GM12878 (cell line): ENCODE data around the gene TGM5. TPM values are rescaled to one million over a fixed set of nuclear protein-coding genes. Genes with fewer than 3 reads are reported as not detected.

Experiments
- ASH2L ChIP-seq: fragments of 300-600, 200-600 bp; sonication (generic); IDR thresholded peaks from 2 replicates; pipeline ENCODE4 v1.6.1; 2017; ENCODE audit warnings: low read depth, mild to moderate bottlenecking, borderline replicate concordance
- BMI1 ChIP-seq: fragments of 450-650 bp; IDR thresholded peaks from 2 replicates; pipeline ENCODE4 v1.6.1; 2016; ENCODE audit warnings: mild to moderate bottlenecking, moderate library complexity, borderline replicate concordance
- CEBPZ ChIP-seq: fragments of 150-350 bp; IDR thresholded peaks from 2 replicates; pipeline ENCODE4 v1.6.1; 2016; ENCODE audit warnings: low read depth, low read length
- CHD1 ChIP-seq: IDR thresholded peaks from 2 replicates; pipeline ENCODE4 v1.6.1; 2012; ENCODE audit warnings: low read depth, low read length, improper control_type of control experiment
- ETV6 ChIP-seq, 2 experiments: fragments of 450-650 bp in 1 of 2; IDR thresholded peaks in 1 of 2; conservative IDR thresholded peaks in 1 of 2; 2 replicates each; pipeline ENCODE4 v1.6.1; 2014; ENCODE audit warnings: antibody characterized with exemption in 1 of 2, borderline replicate concordance in 1 of 2, low read depth in 1 of 2, mild to moderate bottlenecking in 1 of 2, moderate library complexity in 1 of 2
- FOXM1 ChIP-seq: IDR thresholded peaks from 2 replicates; pipeline ENCODE4 v1.6.1; 2012; ENCODE audit warnings: low read depth, mild to moderate bottlenecking, inconsistent platforms, low read length, moderate library complexity
- MAX ChIP-seq: IDR thresholded peaks from 2 replicates; pipeline ENCODE4 v1.6.1; 2012; ENCODE audit warnings: low read depth, low read length, improper control_type of control experiment
- MEF2A ChIP-seq: IDR thresholded peaks from 2 replicates; pipeline ENCODE4 v1.6.1; 2011; ENCODE audit warnings: low read depth, mild to moderate bottlenecking, low read length, moderate library complexity; ENCODE audit not compliant: insufficient read depth
- MYB ChIP-seq: fragments of 150-350 bp; IDR thresholded peaks from 2 replicates; pipeline ENCODE4 v1.6.1; 2014; ENCODE audit warnings: mild to moderate bottlenecking, low read depth, low read length, borderline replicate concordance
- NR2C1 ChIP-seq: fragments of 450-650 bp; IDR thresholded peaks from 2 replicates; pipeline ENCODE4 v1.6.1; 2017; ENCODE audit warnings: antibody characterized with exemption, mild to moderate bottlenecking, moderate library complexity
- NR2F1 ChIP-seq: fragments of 450-650 bp; conservative IDR thresholded peaks from 2 replicates; pipeline ENCODE4 v1.6.1; 2017; ENCODE audit warnings: mild to moderate bottlenecking
- RAD51 ChIP-seq: fragments of 450-650 bp; IDR thresholded peaks from 2 replicates; pipeline ENCODE4 v1.6.1; 2016; ENCODE audit warnings: moderate library complexity, mild to moderate bottlenecking, inconsistent platforms
- REST ChIP-seq: IDR thresholded peaks from 2 replicates; pipeline ENCODE4 v1.6.1; 2012; ENCODE audit warnings: mild to moderate bottlenecking, low read depth, low read length
- SIX5 ChIP-seq: IDR thresholded peaks from 2 replicates; pipeline ENCODE4 v1.6.1; 2011; ENCODE audit warnings: mild to moderate bottlenecking, low read depth, low read length, moderate library complexity; ENCODE audit not compliant: severe bottlenecking
- SREBF2 ChIP-seq: IDR thresholded peaks from 2 replicates; pipeline ENCODE4 v1.6.1; 2012; ENCODE audit warnings: mild to moderate bottlenecking, low read length
- STAT1 ChIP-seq: fragments of 450-650 bp; conservative IDR thresholded peaks from 2 replicates; pipeline ENCODE4 v1.6.1; 2014; ENCODE audit warnings: antibody characterized with exemption, mild to moderate bottlenecking
- SUPT20H ChIP-seq: IDR thresholded peaks from 2 replicates; pipeline ENCODE4 v1.6.1; 2011; ENCODE audit warnings: low read depth, mild to moderate bottlenecking, low read length, moderate library complexity, borderline replicate concordance; ENCODE audit not compliant: control insufficient read depth
- TCF7 ChIP-seq: IDR thresholded peaks from 2 replicates; pipeline ENCODE4 v1.6.1; 2014; ENCODE audit warnings: antibody characterized with exemption, borderline replicate concordance
- ZBTB11 ChIP-seq: fragments of 450-650 bp; formaldehyde crosslinking; IDR thresholded peaks from 2 replicates; pipeline ENCODE4 v1.5.0; 2022; ENCODE audit warnings: mild to moderate bottlenecking, missing genetic modification characterization
- polyA plus RNA-seq, 11 experiments: library from polyadenylated mRNA; depleted of rRNA in 4 of 11; unstranded in 6 of 11; stranded (reverse) in 5 of 11; fragments of >200 nt; fragmentation: Nextera tagmentation in 4 of 11; fragmentation: Illumina TruSeq in 1 of 11; extraction: Ambion mirVana in 4 of 11; extraction: Trizol in 1 of 11; gene quantifications; 1 replicate in 1 of 11; 2 replicates in 10 of 11; pipeline versions ENCODE4 v1.2.1 to v1.2.3, GENCODE V29; 2011 to 2016; ENCODE audit warnings: inconsistent platforms in 2 of 11, missing spikeins in 2 of 11, low read depth in 1 of 11
- total RNA-seq, 4 experiments: library from RNA; depleted of rRNA in 3 of 4; stranded (reverse); fragments of >200 nt in 3 of 4; fragmentation: Illumina TruSeq in 1 of 4; extraction: Trizol in 1 of 4; gene quantifications; 2 replicates each; pipeline versions ENCODE4 v1.2.1 to v1.2.3, GENCODE V29; 2013 to 2021

Gene TGM5
- total and polyA plus RNA-seq, 10 of the 15 experiments (the other 5 are each of a cell fraction or from before 2014, with no cell fraction given), result 4.4 to 27.1 (median 5.6) TPM

GRCh38 chr15:43239732-43240491, 26.8 kb downstream of the TGM5 start (continued):
- TF ChIP-seq ZBTB11 (CRISPR knock-in tag) (no peak), ETV6 (conservative IDR thresholded peaks at IDR 0.05 in 1 of 2, IDR thresholded peaks at IDR 0.05 in 1 of 2; ENCODE audit: borderline replicate concordance in 1 of 2, low read depth in 1 of 2) (peak in 1 of 2 experiments; percentile 24; a peak in 1 of 4 replicates), NR2C1 (no peak), STAT1 (no peak), FOXM1 (0 out of 2 replicates have a peak, but pooled peaks have one; percentile 29), MAX (no peak), NR2F1 (0 out of 2 replicates have a peak, but pooled peaks have one; percentile 30), CEBPZ (no peak), MEF2A (no peak), REST (no peak), SREBF2 (no peak), RAD51 (peak; percentile 33; the same call in 1 of the 2 replicates), ASH2L (no peak), CHD1 (no peak), BMI1 (no peak), SUPT20H (no peak), TCF7 (no peak), MYB (no peak), SIX5 (no peak)
